ENCODE data around the gene CTSC.

DNA sequence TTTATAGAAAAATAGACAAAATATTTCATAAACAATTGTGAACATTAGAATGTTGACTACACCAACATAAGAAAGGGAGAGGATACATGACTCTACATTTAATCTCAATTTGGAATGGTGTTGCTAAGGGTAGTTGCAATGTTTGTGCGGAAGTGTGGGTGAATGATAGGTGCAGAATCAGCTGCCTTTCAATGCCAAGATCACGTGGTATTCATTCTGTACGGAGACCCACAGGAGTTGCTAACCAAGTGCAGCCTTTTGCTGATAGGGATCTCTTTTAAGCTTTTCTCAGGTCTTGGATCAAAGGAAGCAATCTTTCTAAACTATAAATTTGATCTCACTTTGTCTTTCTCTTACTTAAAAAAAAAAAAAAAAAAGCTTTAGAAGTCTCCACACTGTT, 29.8 kb upstream of the CTSC start:
- TF ChIP-seq, protein P1, sequence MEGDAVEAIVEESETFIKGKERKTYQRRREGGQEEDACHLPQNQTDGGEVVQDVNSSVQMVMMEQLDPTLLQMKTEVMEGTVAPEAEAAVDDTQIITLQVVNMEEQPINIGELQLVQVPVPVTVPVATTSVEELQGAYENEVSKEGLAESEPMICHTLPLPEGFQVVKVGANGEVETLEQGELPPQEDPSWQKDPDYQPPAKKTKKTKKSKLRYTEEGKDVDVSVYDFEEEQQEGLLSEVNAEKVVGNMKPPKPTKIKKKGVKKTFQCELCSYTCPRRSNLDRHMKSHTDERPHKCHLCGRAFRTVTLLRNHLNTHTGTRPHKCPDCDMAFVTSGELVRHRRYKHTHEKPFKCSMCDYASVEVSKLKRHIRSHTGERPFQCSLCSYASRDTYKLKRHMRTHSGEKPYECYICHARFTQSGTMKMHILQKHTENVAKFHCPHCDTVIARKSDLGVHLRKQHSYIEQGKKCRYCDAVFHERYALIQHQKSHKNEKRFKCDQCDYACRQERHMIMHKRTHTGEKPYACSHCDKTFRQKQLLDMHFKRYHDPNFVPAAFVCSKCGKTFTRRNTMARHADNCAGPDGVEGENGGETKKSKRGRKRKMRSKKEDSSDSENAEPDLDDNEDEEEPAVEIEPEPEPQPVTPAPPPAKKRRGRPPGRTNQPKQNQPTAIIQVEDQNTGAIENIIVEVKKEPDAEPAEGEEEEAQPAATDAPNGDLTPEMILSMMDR (IDR thresholded peaks at IDR 0.05), result no peak
- TF ChIP-seq EP300 (IDR thresholded peaks at IDR 0.05), result no peak
- TF ChIP-seq POLR2AphosphoS5 (IDR thresholded peaks at IDR 0.05), result no peak
- no peak for TF ChIP-seq POLR2A (IDR thresholded peaks at IDR 0.05)
